Activated naive CD8-positive, alpha-beta T cell (primary cell): ENCODE measurements around the gene DHRS7.

Source experiments
- H3K27ac Mint-ChIP-seq: one replicate; pipeline ENCODE4 v1.8.0; 2021; ENCODE audit warnings: mixed read lengths
- H3K27me3 Mint-ChIP-seq: one replicate; pipeline ENCODE4 v1.8.0; 2021; ENCODE audit warnings: mixed read lengths
- H3K36me3 Mint-ChIP-seq: one replicate; pipeline ENCODE4 v1.8.0; 2021; ENCODE audit warnings: mixed read lengths
- H3K4me1 Mint-ChIP-seq: one replicate; pipeline ENCODE4 v1.8.0; 2021; ENCODE audit warnings: low read depth, mixed read lengths
- H3K4me3 Mint-ChIP-seq: one replicate; pipeline ENCODE4 v1.8.0; 2021; ENCODE audit warnings: mild to moderate bottlenecking, mixed read lengths
- H3K9me3 Mint-ChIP-seq: one replicate; pipeline ENCODE4 v1.8.0; 2021; ENCODE audit warnings: low read depth, mixed read lengths

DHRS7 gene, protein sequence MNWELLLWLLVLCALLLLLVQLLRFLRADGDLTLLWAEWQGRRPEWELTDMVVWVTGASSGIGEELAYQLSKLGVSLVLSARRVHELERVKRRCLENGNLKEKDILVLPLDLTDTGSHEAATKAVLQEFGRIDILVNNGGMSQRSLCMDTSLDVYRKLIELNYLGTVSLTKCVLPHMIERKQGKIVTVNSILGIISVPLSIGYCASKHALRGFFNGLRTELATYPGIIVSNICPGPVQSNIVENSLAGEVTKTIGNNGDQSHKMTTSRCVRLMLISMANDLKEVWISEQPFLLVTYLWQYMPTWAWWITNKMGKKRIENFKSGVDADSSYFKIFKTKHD

DNA sequence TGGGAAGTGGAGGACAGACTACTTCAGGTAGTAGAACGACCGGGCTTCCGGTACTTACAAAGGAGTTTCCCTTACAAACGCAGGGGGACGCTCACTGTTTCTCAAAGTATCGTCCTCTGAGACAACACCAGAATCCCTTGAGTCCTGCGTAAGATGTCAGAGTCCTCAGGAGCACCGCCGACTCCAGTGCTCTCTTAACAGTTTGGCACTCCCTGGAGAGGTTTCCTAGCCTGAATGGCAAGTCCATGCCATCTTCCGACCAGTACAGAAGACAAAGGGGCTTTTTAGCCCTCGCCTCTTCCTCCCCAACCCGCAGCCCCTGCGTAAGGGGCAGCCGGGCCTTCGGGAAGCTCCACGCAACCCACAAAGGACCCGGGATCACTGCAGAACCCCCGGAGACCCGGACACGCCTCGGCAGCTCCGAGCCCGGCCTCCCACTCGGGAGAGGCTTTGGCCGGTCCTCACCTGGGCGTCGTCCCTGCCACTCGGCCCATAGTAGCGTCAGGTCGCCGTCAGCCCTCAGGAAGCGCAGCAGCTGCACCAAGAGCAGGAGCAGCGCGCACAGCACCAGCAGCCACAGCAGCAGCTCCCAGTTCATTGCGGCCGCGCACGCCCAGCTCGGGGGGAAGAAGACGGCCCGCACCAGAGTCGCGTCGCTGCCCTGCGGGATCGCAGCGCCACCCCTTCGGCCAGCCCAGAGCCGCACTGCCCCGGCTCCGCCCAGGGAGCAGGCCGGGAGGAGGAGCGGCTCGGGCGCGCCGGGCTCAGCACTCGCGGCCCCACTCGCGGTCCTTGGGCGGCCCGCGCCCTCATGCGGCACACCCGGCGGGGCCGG, at the start of gene DHRS7:
Gene DHRS7 (minus strand): TSS at position 687 of the 835 bp plus-strand sequence. CDS start 89 bp downstream, at position 598.
- Mint-ChIP-seq H3K27me3 (no peaks in the 10 kb centered on the region), H3K36me3 (no peaks in the 10 kb centered on the region), H3K9me3 (no peaks in the 10 kb centered on the region), H3K4me1 (peaks cover 52% of the 10 kb centered on the region), H3K4me3 (peak within 1 kb of the TSS; percentile 97), H3K27ac (peak within 1 kb of the TSS; percentile 98)

DNA sequence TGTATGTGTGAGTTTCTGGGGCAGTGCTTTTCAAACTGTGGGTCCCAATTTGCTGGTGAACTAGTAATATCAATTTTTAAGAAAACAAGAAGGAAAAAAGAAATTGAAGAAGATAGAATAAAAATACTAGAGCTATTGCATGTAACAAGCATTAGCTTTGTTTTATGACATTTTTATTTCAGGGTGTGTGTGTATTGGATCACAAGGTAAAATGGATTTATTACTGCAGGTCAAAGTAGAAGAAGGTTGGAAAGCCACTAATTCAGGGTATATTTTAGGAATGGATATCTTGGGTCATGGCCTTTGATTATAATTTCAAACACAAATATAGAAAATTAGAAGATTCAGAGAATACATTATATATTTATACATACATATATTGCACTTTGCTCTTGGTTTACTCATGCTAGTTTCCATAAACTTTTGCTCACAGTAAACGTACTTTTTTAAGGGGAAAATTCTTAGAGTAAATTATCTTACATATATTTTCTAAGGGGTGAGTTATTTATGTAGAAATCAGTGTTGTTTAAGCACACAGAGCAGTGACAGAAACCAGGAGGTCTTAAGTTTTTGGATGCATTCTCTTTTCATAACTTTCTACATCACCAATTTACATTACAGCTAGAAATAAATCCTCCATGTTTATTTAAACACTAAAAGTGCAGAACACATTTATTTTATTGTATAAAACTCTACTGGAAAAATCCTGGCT, 49.4 kb upstream of the DHRS7 start:
- H3K4me1 Mint-ChIP-seq: peaks cover 3% of the 10 kb centered on the region
- no peak overlapping the region for H3K4me3 Mint-ChIP-seq
- H3K36me3 Mint-ChIP-seq: no peaks in the 10 kb centered on the region
- H3K9me3 Mint-ChIP-seq: no peaks in the 10 kb centered on the region
- peaks cover 2% of the 10 kb centered on the region for H3K27me3 Mint-ChIP-seq
- H3K27ac Mint-ChIP-seq: no peak overlapping the region

DNA sequence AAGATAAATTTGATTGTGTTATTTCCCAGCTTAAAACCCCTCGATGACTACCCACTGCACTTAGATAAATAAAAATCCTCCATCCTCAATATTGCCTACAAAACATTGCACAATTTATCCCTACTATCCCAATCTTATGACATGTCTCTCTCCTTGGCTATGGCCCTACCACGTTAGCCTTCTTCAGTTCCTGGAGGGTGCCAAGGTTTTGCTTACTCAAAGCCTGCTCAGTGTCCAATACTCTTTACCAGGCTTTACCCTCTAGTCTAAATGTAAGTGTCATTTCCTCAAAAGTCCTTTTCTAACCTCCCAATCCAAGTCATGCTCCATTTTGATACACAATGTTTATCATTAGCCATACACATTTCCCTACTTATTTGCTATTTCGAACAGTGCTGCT, 48.8 kb upstream of the DHRS7 start:
- no peak overlapping the region for H3K27ac Mint-ChIP-seq
- peaks cover 6% of the 10 kb centered on the region for H3K27me3 Mint-ChIP-seq
- no peak overlapping the region for H3K4me3 Mint-ChIP-seq
- H3K9me3 Mint-ChIP-seq: no peaks in the 10 kb centered on the region
- no peaks in the 10 kb centered on the region for H3K4me1 Mint-ChIP-seq
- no peaks in the 10 kb centered on the region for H3K36me3 Mint-ChIP-seq

DNA sequence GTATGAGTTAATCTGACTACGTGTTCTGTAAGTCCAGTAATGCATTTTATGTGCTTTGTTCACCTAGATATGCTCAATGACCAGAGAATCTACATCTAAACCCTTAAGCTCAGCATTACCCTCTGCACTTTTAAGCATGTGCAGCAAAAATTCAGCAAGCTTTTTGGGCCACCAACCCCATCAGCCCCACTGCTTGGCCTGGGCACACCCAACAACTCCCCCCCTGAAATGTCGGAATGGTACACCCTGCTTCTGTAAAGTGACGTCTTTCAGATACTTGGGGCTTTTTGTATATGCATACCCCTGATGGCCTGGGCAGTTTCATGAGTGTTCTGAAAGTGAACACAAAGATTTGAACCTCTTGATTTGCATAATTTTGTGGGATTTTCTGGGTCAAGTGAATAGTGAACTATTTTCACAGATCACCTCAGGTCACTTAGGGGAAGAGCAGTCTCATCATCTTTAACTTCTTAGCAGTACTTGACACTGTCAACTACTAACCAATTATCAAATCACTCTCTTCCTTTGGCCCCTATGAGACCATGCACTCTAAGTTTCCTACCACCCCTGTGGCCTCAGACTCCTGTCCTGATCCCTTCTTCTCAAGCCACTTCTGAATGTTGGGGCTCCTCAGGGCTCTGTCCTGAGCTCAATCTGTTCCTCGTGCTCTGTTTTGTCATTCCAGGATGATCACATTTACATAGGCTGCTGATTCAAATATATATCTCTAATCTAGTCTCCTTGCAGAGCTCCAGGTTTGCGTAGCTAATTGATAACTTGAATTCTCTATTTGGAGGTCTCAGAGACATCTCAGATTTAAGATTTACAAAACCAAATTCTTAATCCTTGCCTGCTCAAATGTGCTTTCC, 47.5 kb upstream of the DHRS7 start:
- peaks cover 6% of the 10 kb centered on the region for H3K27me3 Mint-ChIP-seq
- no peak overlapping the region for H3K4me3 Mint-ChIP-seq
- H3K36me3 Mint-ChIP-seq: no peaks in the 10 kb centered on the region
- no peaks in the 10 kb centered on the region for H3K9me3 Mint-ChIP-seq
- H3K4me1 Mint-ChIP-seq: no peaks in the 10 kb centered on the region
- no peak overlapping the region for H3K27ac Mint-ChIP-seq

DNA sequence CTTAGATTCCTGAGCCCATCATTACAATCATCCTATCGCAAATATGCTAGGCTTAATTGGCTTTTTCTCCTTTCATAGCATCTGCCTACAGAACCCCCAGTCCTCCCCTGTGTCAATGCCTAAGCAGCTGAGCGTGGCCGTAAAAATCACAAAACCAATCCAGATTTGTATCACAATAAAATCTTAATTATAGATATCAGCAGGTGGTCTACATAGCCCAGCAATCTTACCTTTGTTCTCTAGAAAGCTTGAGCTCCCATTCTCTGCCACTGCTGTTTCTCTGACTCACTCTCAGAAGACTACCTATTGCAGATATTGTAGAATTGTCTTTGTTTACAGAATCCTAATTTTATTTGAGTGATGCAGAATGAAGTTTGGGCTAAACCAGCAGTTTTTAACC, 46.0 kb upstream of the DHRS7 start:
- no peaks in the 10 kb centered on the region for H3K4me1 Mint-ChIP-seq
- no peaks in the 10 kb centered on the region for H3K9me3 Mint-ChIP-seq
- no peak overlapping the region for H3K27ac Mint-ChIP-seq
- H3K36me3 Mint-ChIP-seq: no peaks in the 10 kb centered on the region
- H3K4me3 Mint-ChIP-seq: no peak overlapping the region
- H3K27me3 Mint-ChIP-seq: peaks cover 12% of the 10 kb centered on the region

DNA sequence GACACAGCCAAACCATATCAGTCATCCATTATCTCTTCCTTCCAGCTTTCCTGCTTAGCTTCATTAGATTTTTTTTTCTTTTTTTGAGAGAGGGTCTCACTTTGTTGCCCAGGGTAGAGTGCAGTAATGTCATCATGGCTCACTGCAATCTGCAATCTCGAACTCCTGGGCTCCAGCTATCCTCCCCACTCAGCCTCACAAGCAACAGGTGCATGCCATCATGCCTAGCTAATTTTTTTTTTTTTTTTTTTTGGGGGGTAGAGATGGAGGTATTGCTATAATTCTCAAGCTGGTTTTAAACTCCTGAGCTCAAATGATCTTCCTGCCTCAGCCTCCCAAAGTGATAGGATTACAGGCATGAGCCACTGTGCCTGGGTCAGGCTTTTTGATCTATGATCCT, 45.5 kb upstream of the DHRS7 start:
- H3K27ac Mint-ChIP-seq: no peak overlapping the region
- H3K9me3 Mint-ChIP-seq: no peaks in the 10 kb centered on the region
- H3K36me3 Mint-ChIP-seq: no peaks in the 10 kb centered on the region
- no peak overlapping the region for H3K4me3 Mint-ChIP-seq
- H3K4me1 Mint-ChIP-seq: no peaks in the 10 kb centered on the region
- peaks cover 12% of the 10 kb centered on the region for H3K27me3 Mint-ChIP-seq

DNA sequence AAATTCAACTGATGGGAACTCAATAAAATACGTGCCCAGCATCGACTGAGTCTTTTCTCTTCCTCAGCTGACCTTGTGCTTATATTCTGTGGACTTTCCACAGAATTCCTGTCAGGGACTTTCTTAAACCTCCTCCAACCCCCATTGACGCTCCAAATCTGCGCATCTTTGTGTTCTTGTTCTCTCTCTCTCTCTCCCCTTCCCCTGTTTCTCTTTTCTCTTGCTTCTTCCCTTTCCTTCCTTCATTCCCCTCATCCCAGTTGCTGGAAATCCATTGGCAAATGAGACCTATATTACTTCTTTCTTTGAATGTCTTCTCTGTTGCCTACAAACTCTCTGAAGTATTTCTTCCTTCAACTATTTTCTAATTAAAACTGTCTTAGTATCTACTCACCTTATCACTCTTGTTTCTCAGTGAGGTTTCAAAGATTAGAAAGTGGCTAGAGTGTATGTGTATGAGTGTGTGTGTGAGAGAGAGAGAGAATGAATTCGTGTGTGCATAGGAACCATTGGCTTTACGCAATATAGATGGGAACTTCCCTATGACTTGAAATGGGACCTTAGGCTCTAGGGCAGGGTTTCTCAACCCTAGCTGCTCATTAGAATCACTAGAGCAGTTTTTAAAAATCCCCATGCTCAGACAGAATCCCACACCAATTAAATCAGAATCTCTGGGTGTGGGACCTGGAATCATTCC, 41.8 kb upstream of the DHRS7 start:
- no peaks in the 10 kb centered on the region for H3K9me3 Mint-ChIP-seq
- H3K4me1 Mint-ChIP-seq: peaks cover 9% of the 10 kb centered on the region
- H3K27me3 Mint-ChIP-seq: peaks cover 12% of the 10 kb centered on the region
- no peak overlapping the region for H3K27ac Mint-ChIP-seq
- H3K4me3 Mint-ChIP-seq: no peak overlapping the region
- no peaks in the 10 kb centered on the region for H3K36me3 Mint-ChIP-seq

DNA sequence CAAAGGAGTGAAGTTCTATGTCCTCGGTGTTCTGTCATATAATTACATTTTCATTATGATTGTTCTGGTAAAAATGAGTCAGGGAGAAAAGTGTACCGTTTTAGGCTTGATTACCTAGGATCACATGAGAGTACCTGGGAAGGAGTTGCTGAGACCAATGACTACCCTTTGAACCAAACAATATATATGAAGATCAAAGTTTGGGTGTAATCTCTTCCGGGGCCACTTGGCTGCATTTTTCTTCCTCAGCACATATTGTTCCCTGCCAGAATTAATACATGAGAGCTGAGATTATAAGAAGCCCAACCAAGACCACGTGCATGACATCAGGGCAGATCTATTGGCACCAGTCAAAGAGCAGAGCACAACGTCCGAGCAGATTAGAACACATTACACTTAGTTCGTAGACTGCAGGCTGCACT, 41.1 kb upstream of the DHRS7 start:
- H3K27me3 Mint-ChIP-seq: peaks cover 13% of the 10 kb centered on the region
- peaks cover 9% of the 10 kb centered on the region for H3K4me1 Mint-ChIP-seq
- H3K4me3 Mint-ChIP-seq: no peak overlapping the region

DNA sequence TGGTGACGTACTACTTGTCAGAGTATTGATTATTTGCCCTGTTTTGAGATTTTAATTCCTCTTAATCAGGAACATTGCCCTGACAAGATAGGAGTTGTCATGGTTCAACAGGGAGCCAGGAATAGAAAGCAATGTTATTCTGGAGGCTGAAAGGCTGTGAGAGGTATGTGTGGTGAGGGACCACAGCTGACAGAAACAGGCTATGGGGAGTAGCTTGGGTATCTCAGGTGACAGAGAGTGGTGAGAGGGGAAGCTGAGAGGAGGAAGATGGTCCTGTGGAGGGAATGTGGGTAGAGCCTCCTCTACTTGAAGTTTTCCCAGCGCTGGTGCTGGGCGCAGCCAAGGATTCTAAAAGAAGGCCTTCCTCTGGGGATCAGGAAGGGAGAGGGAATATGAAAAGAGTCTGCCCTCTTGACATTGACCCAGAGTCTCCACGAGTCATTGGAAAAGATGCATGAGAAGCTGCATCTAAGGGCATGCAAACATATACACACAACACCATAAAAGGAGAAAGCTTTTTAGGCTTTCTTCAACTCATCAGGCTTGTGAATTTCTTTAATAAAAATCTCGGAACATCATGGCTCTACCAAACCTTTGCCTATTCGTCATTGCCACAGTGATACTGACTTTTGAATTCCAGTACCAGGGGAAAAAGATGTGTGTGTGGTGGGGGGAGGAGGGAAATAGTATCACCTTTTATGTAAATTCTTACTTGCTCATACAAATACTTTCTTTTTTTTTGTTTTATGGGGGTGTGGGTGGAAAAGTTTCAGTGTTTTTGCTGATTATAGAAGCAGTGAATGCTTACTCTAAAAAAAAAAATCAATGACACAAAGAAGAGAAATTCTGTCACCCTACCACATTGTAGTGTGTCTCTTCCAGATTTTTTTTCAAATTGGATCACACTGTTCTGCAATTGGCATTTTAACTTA, 39.9 kb upstream of the DHRS7 start:
- peaks cover 13% of the 10 kb centered on the region for H3K27me3 Mint-ChIP-seq
- H3K4me1 Mint-ChIP-seq: peaks cover 9% of the 10 kb centered on the region
- no peak overlapping the region for H3K4me3 Mint-ChIP-seq
- H3K9me3 Mint-ChIP-seq: no peaks in the 10 kb centered on the region
- H3K36me3 Mint-ChIP-seq: peaks cover 2% of the 10 kb centered on the region
- H3K27ac Mint-ChIP-seq: no peak overlapping the region

More for the DNA sequence above, 41.1 kb upstream of the DHRS7 start:
- no peak overlapping the region for H3K27ac Mint-ChIP-seq
- no peaks in the 10 kb centered on the region for H3K9me3 Mint-ChIP-seq
- peaks cover under 1% of the 10 kb centered on the region for H3K36me3 Mint-ChIP-seq

DNA sequence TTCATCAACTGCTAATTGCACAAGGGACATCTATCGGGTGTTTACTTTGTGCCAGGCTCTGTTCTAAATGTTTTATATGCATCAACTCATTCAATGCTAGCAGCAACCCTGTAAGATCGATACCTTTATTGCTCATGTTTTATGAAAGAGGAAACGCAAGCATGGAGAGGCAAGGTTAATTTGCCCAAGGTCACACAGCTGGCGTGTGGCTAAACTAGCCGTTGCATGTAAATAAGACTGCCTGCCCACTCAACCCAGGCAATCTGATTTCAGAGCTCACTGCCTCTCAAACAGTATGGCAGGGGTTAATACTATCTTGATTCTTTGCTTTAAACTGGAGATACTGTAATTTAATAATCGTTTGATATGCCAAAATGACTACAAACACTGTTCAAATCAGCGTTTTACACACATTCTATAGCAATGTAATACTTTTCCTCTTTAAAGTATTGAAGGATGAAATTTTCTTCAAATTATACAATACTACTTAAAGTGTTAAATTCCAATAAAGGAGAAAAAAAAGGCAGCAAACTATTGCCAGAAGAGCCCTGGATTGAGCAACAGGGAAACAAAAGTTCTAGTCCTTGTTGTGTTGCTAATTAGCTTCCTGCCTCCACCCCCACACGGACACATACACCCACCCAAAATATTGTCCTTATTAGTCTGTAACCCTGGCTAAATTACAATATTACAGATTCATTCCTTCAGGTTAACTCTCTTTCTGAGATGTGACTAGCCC, 39.1 kb upstream of the DHRS7 start:
- Mint-ChIP-seq H3K4me1 (peaks cover 9% of the 10 kb centered on the region), H3K36me3 (peaks cover 6% of the 10 kb centered on the region), H3K9me3 (peaks cover 6% of the 10 kb centered on the region), H3K27me3 (peaks cover 10% of the 10 kb centered on the region), H3K27ac (no peak overlapping the region), H3K4me3 (no peak overlapping the region)

DNA sequence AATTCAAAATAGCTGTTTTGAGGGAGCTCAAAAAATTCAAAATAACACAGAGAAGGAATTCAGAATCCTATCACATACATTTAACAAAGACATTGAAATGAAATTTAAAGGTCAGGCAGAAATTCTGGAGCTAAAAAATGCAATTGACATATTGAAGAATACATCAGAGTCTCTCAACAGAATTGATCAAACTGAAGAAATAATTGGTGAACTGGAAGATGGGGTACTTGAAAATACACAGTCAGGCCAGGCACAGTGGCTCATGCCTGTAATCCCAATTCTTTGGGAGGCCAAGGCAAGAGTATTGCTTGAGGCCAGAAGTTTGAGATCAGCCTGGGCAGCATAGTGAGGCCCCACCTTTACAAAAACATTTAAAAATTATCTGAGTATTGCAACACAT, 34.1 kb upstream of the DHRS7 start:
- Mint-ChIP-seq H3K9me3 (peaks cover 11% of the 10 kb centered on the region), H3K4me3 (no peak overlapping the region), H3K36me3 (peaks cover 10% of the 10 kb centered on the region), H3K27ac (no peak overlapping the region), H3K4me1 (peaks cover 9% of the 10 kb centered on the region), H3K27me3 (peaks cover 3% of the 10 kb centered on the region)

DNA sequence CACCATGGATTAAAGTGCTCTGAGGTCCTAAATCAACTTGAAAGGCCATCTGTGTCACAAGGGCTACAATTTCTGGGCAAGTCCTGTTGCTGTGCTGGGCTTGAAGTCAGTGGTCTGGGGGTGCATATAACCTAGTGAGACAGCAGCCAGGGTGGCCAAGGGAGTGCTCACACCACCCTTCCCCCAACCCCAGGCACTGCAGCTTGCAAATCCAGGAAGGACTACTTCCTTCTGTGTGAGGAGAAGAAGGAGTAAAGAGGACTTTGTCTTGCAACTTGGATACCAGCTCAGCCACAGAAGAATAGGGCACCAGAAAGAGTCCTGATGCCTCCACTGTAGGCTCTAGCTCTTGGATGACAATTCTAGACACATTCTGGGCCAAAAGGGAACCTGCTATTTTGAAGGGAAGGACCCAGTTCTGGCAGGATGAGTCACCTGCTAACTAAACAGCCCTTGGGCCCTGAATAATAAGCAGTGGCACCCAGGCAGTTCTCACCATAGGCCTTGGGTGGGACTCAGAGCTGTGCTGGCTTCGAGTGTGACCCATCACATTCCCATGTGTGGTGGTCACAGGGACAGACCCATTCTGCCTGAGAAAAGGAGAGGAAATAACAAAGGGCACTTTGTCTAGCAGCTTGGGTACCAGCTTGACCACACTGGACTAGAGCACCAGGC, 32.6 kb upstream of the DHRS7 start:
- Mint-ChIP-seq H3K9me3 (peaks cover 11% of the 10 kb centered on the region), H3K4me1 (peaks cover 9% of the 10 kb centered on the region), H3K27me3 (peaks cover 3% of the 10 kb centered on the region), H3K27ac (no peak overlapping the region), H3K36me3 (peaks cover 10% of the 10 kb centered on the region), H3K4me3 (no peak overlapping the region)
